ENCODE measurements around the gene ZBTB11. TPM values are rescaled to one million over a fixed set of nuclear protein-coding genes. Genes with fewer than 3 reads are reported as not detected.
"Not testable (repeated sequence)": the region's sequence is repeated elsewhere in the genome, so short reads cannot be mapped to it uniquely, and the experiment has no call there.

The ZBTB11 gene
- total and polyA plus RNA-seq, 2 donors (not counting 3 experiments of a cell fraction or from before 2014, with no cell fraction given), result 4.2 to 15.8 TPM

DNA sequence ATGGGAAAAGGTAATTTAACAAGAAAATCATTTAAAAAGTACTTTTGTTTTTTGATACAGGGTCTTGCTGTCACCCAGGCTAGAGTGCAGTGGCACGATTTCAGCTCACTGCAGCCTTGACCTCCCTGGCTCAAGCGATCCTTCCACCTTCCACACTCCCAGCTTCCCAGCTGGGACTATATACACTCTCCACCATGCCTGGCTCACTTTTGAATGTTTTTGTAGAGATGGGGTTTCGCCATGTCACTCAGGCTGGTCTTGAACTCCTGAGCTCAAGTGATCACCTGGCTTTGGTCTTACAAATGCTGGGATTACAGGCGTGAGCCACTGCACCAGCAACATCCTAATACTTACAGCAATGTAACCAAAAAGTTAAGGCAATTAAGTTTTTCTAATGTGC, 3.5 kb upstream of the ZBTB11 start:
- H3K27me3 ChIP-seq (ENCODE audit: control insufficient read depth in 2 of 2, insufficient read depth in 2 of 2, low read length in 2 of 2), result no peaks in the 10 kb centered on the region
- ChIA-PET CTCF (no interaction called here), POLR2A (interaction anchor here (0.7 kb wide), 1 partner anchor 63 kb away, joined by 3 read pairs; no protein-coding TSS in a partner anchor)
- H3K9ac ChIP-seq (replicated peaks; ENCODE audit: extremely low read depth, insufficient read depth, low read length), result no peak overlapping the region
- dilution Hi-C loops (cut with MboI; ENCODE audit: extremely low pct_ligation_motif_present, low sequenced_read_pairs) (no loop called here), intact Hi-C loops (cut with micrococcal nuclease) (no loop called here)
- H4K20me1 ChIP-seq (replicated peaks; ENCODE audit: control insufficient read depth, extremely low read depth, insufficient read depth, low read length), result peaks cover 2% of the 10 kb centered on the region
- no peak for DNase-seq (ENCODE audit: low read depth, low spot score)
- no peaks in the 10 kb centered on the region for H3K9me3 ChIP-seq (replicated peaks; ENCODE audit: control insufficient read depth, insufficient read depth, low read length)
- peaks cover 39% of the 10 kb centered on the region for H3K79me2 ChIP-seq (ENCODE audit: control insufficient read depth, insufficient read depth, low read length)
- no peaks in the 10 kb centered on the region for H3K9me1 ChIP-seq (replicated peaks; ENCODE audit: control insufficient read depth, extremely low read depth, insufficient read depth, low read length)
- H3K27ac ChIP-seq (ENCODE audit: insufficient read depth, low read depth, low read length), result no peak overlapping the region
- H2AFZ ChIP-seq (ENCODE audit: low read depth, low read length), result no peak overlapping the region
- no peak for FAIRE-seq
- peaks cover 31% of the 10 kb centered on the region for H3K4me1 ChIP-seq (ENCODE audit: control insufficient read depth, extremely low read depth, insufficient read depth, low read length)
- TF ChIP-seq POLR2AphosphoS5 (IDR thresholded peaks at IDR 0.05; ENCODE audit: insufficient read depth, low read depth, low read length) (no peak), FOS (IDR thresholded peaks at IDR 0.05; ENCODE audit: borderline replicate concordance, insufficient read depth, low read length) (no peak), JUN (IDR thresholded peaks at IDR 0.05; ENCODE audit: borderline replicate concordance, insufficient read depth, insufficient read length, low read depth) (no peak), GATA2 (IDR thresholded peaks at IDR 0.05; ENCODE audit: insufficient read depth, insufficient read length, low read depth, low read length) (no peak), POLR2A (IDR thresholded peaks at IDR 0.05; ENCODE audit: low read depth, low read length) (no peak), EZH2 (IDR thresholded peaks at IDR 0.05; ENCODE audit: borderline replicate concordance, low read depth, low read length, severe bottlenecking) (no peak), MYC (IDR thresholded peaks at IDR 0.05; ENCODE audit: low read depth, low read length) (no peak)
- TF ChIP-seq, protein P1, sequence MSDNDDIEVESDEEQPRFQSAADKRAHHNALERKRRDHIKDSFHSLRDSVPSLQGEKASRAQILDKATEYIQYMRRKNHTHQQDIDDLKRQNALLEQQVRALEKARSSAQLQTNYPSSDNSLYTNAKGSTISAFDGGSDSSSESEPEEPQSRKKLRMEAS (IDR thresholded peaks at IDR 0.05; ENCODE audit: insufficient read depth, insufficient read length), result no peak
- TF ChIP-seq, protein P2, sequence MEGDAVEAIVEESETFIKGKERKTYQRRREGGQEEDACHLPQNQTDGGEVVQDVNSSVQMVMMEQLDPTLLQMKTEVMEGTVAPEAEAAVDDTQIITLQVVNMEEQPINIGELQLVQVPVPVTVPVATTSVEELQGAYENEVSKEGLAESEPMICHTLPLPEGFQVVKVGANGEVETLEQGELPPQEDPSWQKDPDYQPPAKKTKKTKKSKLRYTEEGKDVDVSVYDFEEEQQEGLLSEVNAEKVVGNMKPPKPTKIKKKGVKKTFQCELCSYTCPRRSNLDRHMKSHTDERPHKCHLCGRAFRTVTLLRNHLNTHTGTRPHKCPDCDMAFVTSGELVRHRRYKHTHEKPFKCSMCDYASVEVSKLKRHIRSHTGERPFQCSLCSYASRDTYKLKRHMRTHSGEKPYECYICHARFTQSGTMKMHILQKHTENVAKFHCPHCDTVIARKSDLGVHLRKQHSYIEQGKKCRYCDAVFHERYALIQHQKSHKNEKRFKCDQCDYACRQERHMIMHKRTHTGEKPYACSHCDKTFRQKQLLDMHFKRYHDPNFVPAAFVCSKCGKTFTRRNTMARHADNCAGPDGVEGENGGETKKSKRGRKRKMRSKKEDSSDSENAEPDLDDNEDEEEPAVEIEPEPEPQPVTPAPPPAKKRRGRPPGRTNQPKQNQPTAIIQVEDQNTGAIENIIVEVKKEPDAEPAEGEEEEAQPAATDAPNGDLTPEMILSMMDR (IDR thresholded peaks at IDR 0.05; ENCODE audit: extremely low read depth in 1 of 2, insufficient read depth in 1 of 2, low read depth in 1 of 2, low read length in 2 of 2), result no peak
- H3K4me3 ChIP-seq (replicated peaks in 1 of 3; ENCODE audit: insufficient read depth in 1 of 3, low read depth in 1 of 3, low read length in 3 of 3), result no peak overlapping the region
- peaks cover 10 to 24% of the 10 kb centered on the region in 2 experiments for H3K36me3 ChIP-seq (ENCODE audit: control insufficient read depth in 2 of 2, extremely low read depth in 1 of 2, insufficient read depth in 2 of 2, low read length in 2 of 2)
- BruUV-seq (replicated peaks), result no TSS peak
- no peak overlapping the region for H3K4me2 ChIP-seq (ENCODE audit: insufficient read depth, low read length)

DNA sequence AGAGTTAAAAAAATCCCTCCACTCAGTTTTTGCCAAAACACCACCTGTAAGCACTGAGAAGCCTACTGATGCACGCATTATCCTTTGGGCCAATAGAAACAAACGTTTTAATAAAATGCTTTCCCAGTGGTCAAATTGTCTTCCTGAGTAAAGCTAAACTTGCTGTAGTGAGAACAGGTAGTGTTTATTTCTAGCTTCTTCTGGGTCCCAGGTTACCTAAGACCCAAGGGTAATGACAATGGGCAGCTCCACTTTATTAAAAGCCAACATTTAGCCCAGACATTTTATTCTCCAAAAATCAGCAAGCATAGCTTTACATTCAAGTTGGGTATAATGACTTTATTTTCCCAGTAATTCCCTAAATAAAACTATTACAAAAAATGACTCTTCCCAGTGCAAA, 1.9 kb upstream of the ZBTB11 start:
- H2AFZ ChIP-seq (ENCODE audit: low read depth, low read length); FAIRE-seq; H3K9me1 ChIP-seq (replicated peaks; ENCODE audit: control insufficient read depth, extremely low read depth, insufficient read depth, low read length); H3K4me3 ChIP-seq (replicated peaks in 1 of 3; ENCODE audit: insufficient read depth in 1 of 3, low read depth in 1 of 3, low read length in 3 of 3); dilution Hi-C loops (cut with MboI; ENCODE audit: extremely low pct_ligation_motif_present, low sequenced_read_pairs); H3K27ac ChIP-seq (ENCODE audit: insufficient read depth, low read depth, low read length); H3K27me3 ChIP-seq (ENCODE audit: control insufficient read depth in 2 of 2, insufficient read depth in 2 of 2, low read length in 2 of 2); DNase-seq (ENCODE audit: low read depth, low spot score); H3K4me2 ChIP-seq (ENCODE audit: insufficient read depth, low read length); BruUV-seq (replicated peaks); H3K9ac ChIP-seq (replicated peaks; ENCODE audit: extremely low read depth, insufficient read depth, low read length); POLR2A ChIA-PET; H4K20me1 ChIP-seq (replicated peaks; ENCODE audit: control insufficient read depth, extremely low read depth, insufficient read depth, low read length); H3K9me3 ChIP-seq (replicated peaks; ENCODE audit: control insufficient read depth, insufficient read depth, low read length): not testable (repeated sequence)
- peaks cover 10 to 20% of the 10 kb centered on the region in 2 experiments for H3K36me3 ChIP-seq (ENCODE audit: control insufficient read depth in 2 of 2, extremely low read depth in 1 of 2, insufficient read depth in 2 of 2, low read length in 2 of 2)
- H3K4me1 ChIP-seq (ENCODE audit: control insufficient read depth, extremely low read depth, insufficient read depth, low read length), result peaks cover 22% of the 10 kb centered on the region
- intact Hi-C loops (cut with micrococcal nuclease), result loop anchor here (5.0 kb wide), 1 partner anchor 1277 kb away; the partner anchor contains the start of genes LNP1 and TOMM70
- H3K79me2 ChIP-seq (ENCODE audit: control insufficient read depth, insufficient read depth, low read length), result peaks cover 37% of the 10 kb centered on the region
- CTCF ChIA-PET, result interaction anchor here (1.2 to 2.0 kb wide), 2 partner anchors 8 to 23 kb away, joined by 4 to 5 read pairs; partner anchors contain the start of gene RPL24

Measured in endothelial cell of umbilical vein (primary cell).